Motor neuron (in vitro differentiated cells): Measurements from ENCODE around the gene SPAG5. TPM values are rescaled to one million over a fixed set of nuclear protein-coding genes. Genes with fewer than 3 reads are reported as not detected.

Experiments used
- ATAC-seq, 8 experiments: fragments of 200-7000 bp; cut with Tn5 transposase; replicated peaks in 6 of 8; 2 replicates each; pipeline ENCODE4 v1.8.0; 2021; ENCODE audit warnings: mild to moderate bottlenecking in 8 of 8, moderate library complexity in 8 of 8
- H3K27ac ChIP-seq, 2 donors: fragments of 250-450 bp; sonication (Bioruptor Pico); 2 replicates each; pipeline ENCODE4 v1.9.0; 2021; ENCODE audit warnings: antibody characterized with exemption in 2 of 2, mild to moderate bottlenecking in 2 of 2, moderate library complexity in 1 of 2
- H3K4me1 ChIP-seq, 2 donors: fragments of 250-450 bp; sonication (Bioruptor Pico); replicated peaks in 1 of 2; 2 replicates each; pipeline ENCODE4 v1.6.1; 2021; ENCODE audit warnings: antibody characterized with exemption in 2 of 2, mild to moderate bottlenecking in 2 of 2, moderate library complexity in 1 of 2
- H3K4me3 ChIP-seq, 5 donors: fragments of 250-450 bp; sonication (Bioruptor Pico); 2 replicates each; pipeline ENCODE4 v1.9.0; 2021; ENCODE audit warnings: antibody characterized with exemption in 5 of 5, mild to moderate bottlenecking in 5 of 5, moderate library complexity in 4 of 5
- WGBS, 10 experiments: fragments of 450-650 bp; shearing (Covaris generic); methylation state at CpG; one replicate each; pipeline ENCODE4 v1.0.0; 2022; 5-methylcytosine and 5-hydroxymethylcytosine counted together
- in situ Hi-C, 9 experiments: fragments of 400-800 bp; cut with MboI; loops; one replicate each; pipeline ENCODE4 v1.15.0; 2021; ENCODE audit warnings: low sequenced_read_pairs in 9 of 9, low pct_unique_long_range_greater_than_20kb in 2 of 9; ENCODE audit not compliant: unreplicated experiment in 9 of 9
- total RNA-seq, 8 experiments: library from RNA; unstranded; fragments of 300-600 nt; gene quantifications; 2 replicates each; pipeline versions ENCODE4 v1.2.3 to v1.2.4, GENCODE V29; 2022

The SPAG5 gene
- total RNA-seq, 8 experiments from 2014 or later, result 2.3 to 65.8 (median 9.8) TPM

- peaks cover 0 to 4% of the 10 kb centered on the region in 2 donors for H3K4me1 ChIP-seq
- peak overlapping the region; percentile 42 to 69 (median 54) for H3K4me3 ChIP-seq
- H3K27ac ChIP-seq, result peak overlapping the region in 1 of 2 donors; percentile 13
- in situ Hi-C loops, result loop anchor here in 1 of 9 experiments (25.0 kb wide), 1 partner anchor 111 kb away; no protein-coding TSS in a partner anchor
- ATAC-seq, result peak in 1 of 8 experiments; percentile 2
- 0 to 12% (median 0%) methylated on average over 3 to 12 of the region's 17 CpGs; no CpG with 5 or more reads in 5 of the 10 experiments for WGBS, 10 experiments
Observed at GRCh38 chr17:28598389-28598788, 436 bp downstream of the SPAG5 start.

GRCh38 chr17:28597606-28598383, 1.0 kb downstream of the SPAG5 start:
- Histone ChIP-seq H3K4me3 (peak overlapping the region in 2 of 5 donors; percentile 53 to 54), H3K4me1 (peaks cover 0 to 4% of the 10 kb centered on the region in 2 donors), H3K27ac (no peak overlapping the region)
- 17 to 100% (median 53%) methylated on average over 1 to 5 of the region's 5 CpGs for WGBS, 10 experiments
- ATAC-seq, result no peak
- in situ Hi-C loops, result loop anchor here in 1 of 9 experiments (25.0 kb wide), 1 partner anchor 110 kb away; no protein-coding TSS in a partner anchor

DNA sequence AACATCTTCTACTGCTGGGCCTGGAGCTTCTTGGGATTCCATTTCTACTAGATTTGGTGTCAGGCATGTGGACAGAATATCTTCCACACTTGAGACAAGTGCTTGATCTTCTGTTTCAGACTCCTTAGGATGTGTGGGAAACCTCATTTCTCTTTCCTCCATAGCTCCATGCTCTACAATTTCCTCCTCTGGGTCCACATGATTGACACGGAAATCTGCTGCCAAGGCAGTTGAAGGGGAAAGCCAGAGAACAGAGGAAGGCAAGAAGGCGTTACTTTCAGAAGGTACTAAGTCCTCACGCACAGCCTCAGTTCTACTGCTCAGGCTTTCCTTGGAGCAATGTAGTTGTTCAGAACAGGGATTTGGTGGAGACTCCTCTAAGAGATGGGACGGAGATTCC, 6.6 kb downstream of the SPAG5 start:
- ATAC-seq, result no peak
- in situ Hi-C loops, result loop anchor here in 1 of 9 experiments (25.0 kb wide), 1 partner anchor 105 kb away; no protein-coding TSS in a partner anchor
- Histone ChIP-seq H3K4me1 (no peaks in the 10 kb centered on the region), H3K4me3 (no peak overlapping the region), H3K27ac (no peak overlapping the region)
- 69 to 100% (median 94%) methylated on average over 1 to 3 of the region's 4 CpGs; no CpG with 5 or more reads in 2 of the 10 experiments for WGBS, 10 experiments

GRCh38 chr17:28585851-28586250, 13.0 kb downstream of the SPAG5 start:
- ATAC-seq, result no peak
- Histone ChIP-seq H3K4me1 (no peaks in the 10 kb centered on the region), H3K4me3 (no peak overlapping the region), H3K27ac (no peak overlapping the region)
- in situ Hi-C loops, result loop anchor here in 1 of 9 experiments (25.0 kb wide), 1 partner anchor 99 kb away; no protein-coding TSS in a partner anchor
- WGBS, 10 experiments, result 80 to 100% (median 100%) methylated on average over 1 to 3 of the region's 3 CpGs; no CpG with 5 or more reads in 3 of the 10 experiments

GRCh38 chr17:28584434-28584833, 14.4 kb downstream of the SPAG5 start:
- no peak for ATAC-seq
- no peak overlapping the region for H3K27ac ChIP-seq
- no peak overlapping the region for H3K4me3 ChIP-seq
- in situ Hi-C loops, result loop anchor here in 1 of 9 experiments (25.0 kb wide), 1 partner anchor 97 kb away; no protein-coding TSS in a partner anchor
- H3K4me1 ChIP-seq, result no peaks in the 10 kb centered on the region
- WGBS, 10 experiments, result 86 to 100% (median 93%) methylated on average over 1 to 3 of the region's 3 CpGs; no CpG with 5 or more reads in 3 of the 10 experiments

DNA sequence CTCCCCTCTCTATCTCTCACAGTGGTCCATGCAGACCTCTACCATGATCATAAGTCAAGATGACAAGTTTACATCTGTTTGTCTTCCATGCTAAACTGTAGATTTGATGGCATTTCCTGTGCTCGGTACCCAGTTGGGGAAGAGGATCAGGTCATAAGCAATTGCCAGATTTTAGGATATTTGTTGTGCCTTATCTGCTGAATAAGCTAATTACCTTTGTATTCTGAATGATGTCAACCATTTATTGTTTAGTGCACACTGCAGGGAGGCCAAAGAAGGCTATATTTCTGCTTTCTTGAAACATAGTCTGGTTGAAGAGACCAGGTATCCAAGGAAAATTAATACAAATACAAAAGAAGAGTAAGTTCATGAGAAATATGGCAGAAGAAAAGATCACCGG, 16.3 kb downstream of the SPAG5 start:
- in situ Hi-C loops, result loop anchor here in 1 of 9 experiments (25.0 kb wide), 1 partner anchor 95 kb away; no protein-coding TSS in a partner anchor
- ATAC-seq, result no peak
- WGBS, 10 experiments, result 92 to 100% (median 100%) methylated on average over 1 to 2 of the region's 2 CpGs; no CpG with 5 or more reads in 1 of the 10 experiments
- Histone ChIP-seq H3K4me3 (no peak overlapping the region), H3K27ac (no peak overlapping the region), H3K4me1 (peaks cover 0 to under 1% of the 10 kb centered on the region in 2 donors)

GRCh38 chr17:28580959-28581358, 17.9 kb downstream of the SPAG5 start:
- no peak overlapping the region for H3K27ac ChIP-seq
- WGBS, 10 experiments, result 100% methylated on average over 1 of the region's 3 CpGs; no CpG with 5 or more reads in 9 of the 10 experiments
- in situ Hi-C loops, result loop anchor here in 1 of 9 experiments (25.0 kb wide), 1 partner anchor 94 kb away; no protein-coding TSS in a partner anchor
- no peak overlapping the region for H3K4me3 ChIP-seq
- H3K4me1 ChIP-seq, result peaks cover 2 to 9% of the 10 kb centered on the region in 2 donors
- no peak for ATAC-seq

DNA sequence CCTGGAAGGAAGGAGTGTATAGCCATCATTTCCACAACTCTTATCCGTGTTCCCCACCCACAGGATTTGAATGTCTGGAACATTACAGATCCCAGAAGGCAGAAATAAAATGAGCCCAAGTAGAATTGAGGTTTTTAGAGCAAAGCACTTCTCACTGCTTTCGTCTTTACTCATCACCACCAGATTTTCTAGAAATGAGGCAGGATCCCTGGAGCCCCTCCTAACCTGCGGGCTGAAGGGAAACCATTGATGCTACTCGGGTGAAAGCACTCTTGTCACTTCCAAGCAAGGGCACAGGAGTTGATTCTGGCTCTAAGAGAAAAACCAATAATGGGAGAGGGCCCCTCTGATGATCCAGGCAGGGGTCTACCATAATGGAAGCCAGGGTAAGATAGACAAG, 19.3 kb downstream of the SPAG5 start:
- peaks cover 9 to 17% of the 10 kb centered on the region in 2 donors for H3K4me1 ChIP-seq
- no peak for ATAC-seq
- no peak overlapping the region for H3K27ac ChIP-seq
- 67 to 100% (median 92%) methylated on average over 1 to 4 of the region's 4 CpGs; no CpG with 5 or more reads in 4 of the 10 experiments for WGBS, 10 experiments
- in situ Hi-C loops, result loop anchor here in 1 of 9 experiments (25.0 kb wide), 1 partner anchor 92 kb away; no protein-coding TSS in a partner anchor
- H3K4me3 ChIP-seq, result no peak overlapping the region

DNA sequence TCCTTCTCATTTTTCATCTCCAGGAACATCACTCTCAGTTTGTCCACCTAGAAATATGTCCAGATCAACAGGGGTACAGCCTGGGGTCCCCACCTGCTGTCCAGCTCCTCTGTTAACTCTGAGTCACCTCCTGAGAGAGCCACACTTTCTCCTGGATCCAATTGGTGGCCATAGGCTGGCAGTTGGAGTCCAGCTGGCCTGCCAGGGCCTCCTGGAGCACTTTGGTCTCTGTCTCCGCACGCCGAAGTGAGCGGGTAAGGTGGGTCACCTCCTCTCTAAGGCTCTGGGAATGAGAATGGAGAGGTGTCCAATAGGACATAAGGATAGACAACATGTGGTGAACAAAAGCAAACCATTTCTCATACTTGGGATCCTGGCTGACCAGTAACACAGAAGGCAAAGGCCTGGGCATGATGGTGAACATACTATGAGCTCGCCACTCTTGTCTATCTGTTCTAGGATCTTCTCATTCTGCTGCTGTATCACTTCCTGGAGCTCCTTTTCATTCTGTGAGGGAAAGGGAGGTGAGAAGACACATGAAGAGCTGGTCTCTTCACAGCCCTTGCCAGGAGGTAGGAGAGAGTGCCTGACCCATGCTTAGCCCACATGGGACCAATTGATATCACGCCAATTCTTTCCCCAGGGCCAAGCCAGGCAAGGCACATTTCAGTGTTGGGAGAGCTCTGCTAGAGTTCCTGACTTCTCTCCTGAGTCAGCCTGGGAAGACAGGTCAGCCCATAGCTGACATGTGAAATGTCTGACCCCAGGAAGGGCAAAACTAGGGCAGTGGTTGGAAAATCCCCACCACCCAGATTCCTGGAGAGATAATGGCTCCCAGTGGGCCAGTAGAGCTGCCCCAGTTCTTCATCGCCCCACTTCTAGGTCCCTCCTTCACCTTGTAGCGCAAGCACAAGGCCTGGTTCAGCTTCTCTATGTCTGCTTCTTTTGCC, 20.3 kb downstream of the SPAG5 start:
- 90 to 100% (median 97%) methylated on average over 1 to 6 of the region's 8 CpGs; no CpG with 5 or more reads in 3 of the 10 experiments for WGBS, 10 experiments

GRCh38 chr17:28577466-28577824, 21.4 kb downstream of the SPAG5 start:
- no peak for ATAC-seq
- no peak overlapping the region for H3K4me3 ChIP-seq
- H3K27ac ChIP-seq, result peak overlapping the region in 1 of 2 donors; percentile 3
- WGBS, 10 experiments, result 90 to 100% (median 100%) methylated on average over 1 to 2 of the region's 3 CpGs; no CpG with 5 or more reads in 4 of the 10 experiments
- in situ Hi-C loops, result loop anchor here in 1 of 9 experiments (25.0 kb wide), 1 partner anchor 90 kb away; no protein-coding TSS in a partner anchor
- H3K4me1 ChIP-seq, result peaks cover 9 to 17% of the 10 kb centered on the region in 2 donors

More for the DNA sequence above, 20.3 kb downstream of the SPAG5 start:
- H3K27ac ChIP-seq, result no peak overlapping the region
- in situ Hi-C loops, result loop anchor here in 1 of 9 experiments (25.0 kb wide), 1 partner anchor 91 kb away; no protein-coding TSS in a partner anchor
- H3K4me1 ChIP-seq, result peaks cover 9 to 17% of the 10 kb centered on the region in 2 donors
- no peak for ATAC-seq
- H3K4me3 ChIP-seq, result no peak overlapping the region

GRCh38 chr17:28576758-28577465, 21.9 kb downstream of the SPAG5 start, which contains the start of gene ALDOC:
Gene ALDOC, minus strand, starts transcription at chr17:28576895. Its CDS starts 1,363 bp downstream, at chr17:28575532.
- Histone ChIP-seq H3K4me1 (peaks cover 11 to 17% of the 10 kb centered on the region in 2 donors), H3K4me3 (peak within 1 kb of the TSS; percentile 30 to 48 (median 41)), H3K27ac (peak within 1 kb of the TSS in 1 of 2 donors; percentile 3)
- in situ Hi-C loops, result loop anchor here in 1 of 9 experiments (25.0 kb wide), 1 partner anchor 90 kb away; no protein-coding TSS in a partner anchor
- WGBS, 10 experiments, result 0 to 100% (median 53%) methylated on average over 1 to 9 of the region's 26 CpGs; no CpG with 5 or more reads in 4 of the 10 experiments
- ATAC-seq, result peak; percentile 87 to 96 (median 92)
